ENCODE results near the gene STXBP5L. TPM values are rescaled to one million over a fixed set of nuclear protein-coding genes. Genes with fewer than 3 reads are reported as not detected.

Gene STXBP5L
- total and polyA plus RNA-seq, 2 of the 4 experiments (the other 2 are of a cell fraction) = not detected

DNA sequence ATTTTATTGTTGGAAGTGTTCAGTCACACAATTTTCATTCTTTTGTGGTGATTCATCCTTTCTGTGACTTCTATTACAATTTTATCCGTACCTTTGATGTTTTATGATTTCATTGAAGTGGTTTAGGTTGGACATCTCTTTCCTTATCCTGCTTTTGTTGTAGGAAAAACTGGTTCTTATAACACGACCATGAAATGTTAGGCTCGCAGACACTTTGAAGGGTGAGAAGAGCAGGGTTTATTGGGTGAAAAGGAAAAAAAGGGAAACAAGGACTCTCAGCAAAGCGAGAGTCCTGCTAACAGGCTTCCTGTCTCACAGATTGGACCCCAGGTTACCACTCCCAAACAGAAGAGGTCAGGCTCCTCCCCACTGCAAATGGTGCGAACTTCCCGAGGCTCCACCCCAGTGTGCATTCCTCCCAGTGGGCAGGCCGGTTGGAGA lies 257.4 kb downstream of the STXBP5L start:
- no peaks in the 10 kb centered on the region for H3K36me3 ChIP-seq (ENCODE audit: control insufficient read depth, insufficient read depth, low read length)
- no peak overlapping the region for H4K8ac ChIP-seq (ENCODE audit: low read depth in 2 of 2, low read length in 2 of 2)
- H4K20me1 ChIP-seq (ENCODE audit: insufficient read depth, low read length) = no peaks in the 10 kb centered on the region
- H2BK15ac ChIP-seq (ENCODE audit: low read depth, low read length) = no peak overlapping the region
- H3K18ac ChIP-seq (ENCODE audit: low read depth, low read length) = no peak overlapping the region
- H3K9me1 ChIP-seq (ENCODE audit: insufficient read depth, low read length) = no peaks in the 10 kb centered on the region
- H2BK120ac ChIP-seq (ENCODE audit: low read depth, low read length) = no peak overlapping the region
- no peak overlapping the region for H3K27ac ChIP-seq (ENCODE audit: insufficient read depth, low read length)
- no peak overlapping the region for H3K23ac ChIP-seq (ENCODE audit: low read depth, low read length)
- no peak for TF ChIP-seq MAFK (IDR thresholded peaks at IDR 0.05; ENCODE audit: low read depth, low read length)
- no peak for TF ChIP-seq FOS (IDR thresholded peaks at IDR 0.05; ENCODE audit: low read depth, low read length)
- TF ChIP-seq, protein P1, sequence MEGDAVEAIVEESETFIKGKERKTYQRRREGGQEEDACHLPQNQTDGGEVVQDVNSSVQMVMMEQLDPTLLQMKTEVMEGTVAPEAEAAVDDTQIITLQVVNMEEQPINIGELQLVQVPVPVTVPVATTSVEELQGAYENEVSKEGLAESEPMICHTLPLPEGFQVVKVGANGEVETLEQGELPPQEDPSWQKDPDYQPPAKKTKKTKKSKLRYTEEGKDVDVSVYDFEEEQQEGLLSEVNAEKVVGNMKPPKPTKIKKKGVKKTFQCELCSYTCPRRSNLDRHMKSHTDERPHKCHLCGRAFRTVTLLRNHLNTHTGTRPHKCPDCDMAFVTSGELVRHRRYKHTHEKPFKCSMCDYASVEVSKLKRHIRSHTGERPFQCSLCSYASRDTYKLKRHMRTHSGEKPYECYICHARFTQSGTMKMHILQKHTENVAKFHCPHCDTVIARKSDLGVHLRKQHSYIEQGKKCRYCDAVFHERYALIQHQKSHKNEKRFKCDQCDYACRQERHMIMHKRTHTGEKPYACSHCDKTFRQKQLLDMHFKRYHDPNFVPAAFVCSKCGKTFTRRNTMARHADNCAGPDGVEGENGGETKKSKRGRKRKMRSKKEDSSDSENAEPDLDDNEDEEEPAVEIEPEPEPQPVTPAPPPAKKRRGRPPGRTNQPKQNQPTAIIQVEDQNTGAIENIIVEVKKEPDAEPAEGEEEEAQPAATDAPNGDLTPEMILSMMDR (conservative IDR thresholded peaks at IDR 0.05; ENCODE audit: low read depth, low read length) = no peak
- no peak for TF ChIP-seq CEBPB (IDR thresholded peaks at IDR 0.05; ENCODE audit: low read depth, low read length)
- TF ChIP-seq SMC3 (IDR thresholded peaks at IDR 0.05; ENCODE audit: low read depth, low read length) = no peak
- TF ChIP-seq NFE2L2 (IDR thresholded peaks at IDR 0.05; ENCODE audit: low read depth, low read length) = no peak
- no peak for TF ChIP-seq MXI1 (IDR thresholded peaks at IDR 0.05; ENCODE audit: borderline replicate concordance, low read depth, low read length)
- TF ChIP-seq POLR2A (IDR thresholded peaks at IDR 0.05; ENCODE audit: low read depth, low read length) = no peak
- no peak for TF ChIP-seq RFX5 (IDR thresholded peaks at IDR 0.05; ENCODE audit: low read depth, low read length)
- no peak for TF ChIP-seq CHD1 (IDR thresholded peaks at IDR 0.05; ENCODE audit: low read depth, low read length)
- no peak for TF ChIP-seq RAD21 (IDR thresholded peaks at IDR 0.05; ENCODE audit: low read length)
- TF ChIP-seq, protein P2, sequence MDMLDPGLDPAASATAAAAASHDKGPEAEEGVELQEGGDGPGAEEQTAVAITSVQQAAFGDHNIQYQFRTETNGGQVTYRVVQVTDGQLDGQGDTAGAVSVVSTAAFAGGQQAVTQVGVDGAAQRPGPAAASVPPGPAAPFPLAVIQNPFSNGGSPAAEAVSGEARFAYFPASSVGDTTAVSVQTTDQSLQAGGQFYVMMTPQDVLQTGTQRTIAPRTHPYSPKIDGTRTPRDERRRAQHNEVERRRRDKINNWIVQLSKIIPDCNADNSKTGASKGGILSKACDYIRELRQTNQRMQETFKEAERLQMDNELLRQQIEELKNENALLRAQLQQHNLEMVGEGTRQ (IDR thresholded peaks at IDR 0.05; ENCODE audit: low read depth, low read length) = no peak
- TF ChIP-seq, protein P3, sequence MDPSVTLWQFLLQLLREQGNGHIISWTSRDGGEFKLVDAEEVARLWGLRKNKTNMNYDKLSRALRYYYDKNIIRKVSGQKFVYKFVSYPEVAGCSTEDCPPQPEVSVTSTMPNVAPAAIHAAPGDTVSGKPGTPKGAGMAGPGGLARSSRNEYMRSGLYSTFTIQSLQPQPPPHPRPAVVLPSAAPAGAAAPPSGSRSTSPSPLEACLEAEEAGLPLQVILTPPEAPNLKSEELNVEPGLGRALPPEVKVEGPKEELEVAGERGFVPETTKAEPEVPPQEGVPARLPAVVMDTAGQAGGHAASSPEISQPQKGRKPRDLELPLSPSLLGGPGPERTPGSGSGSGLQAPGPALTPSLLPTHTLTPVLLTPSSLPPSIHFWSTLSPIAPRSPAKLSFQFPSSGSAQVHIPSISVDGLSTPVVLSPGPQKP (IDR thresholded peaks at IDR 0.05; ENCODE audit: borderline replicate concordance, low read depth, low read length) = no peak
- no peak for TF ChIP-seq MAZ (IDR thresholded peaks at IDR 0.05; ENCODE audit: borderline replicate concordance, low read depth, low read length)
- no peak for TF ChIP-seq RCOR1 (IDR thresholded peaks at IDR 0.05; ENCODE audit: insufficient replicate concordance, low read length)
- TF ChIP-seq BHLHE40 (IDR thresholded peaks at IDR 0.05; ENCODE audit: low read depth, low read length) = no peak
- in situ Hi-C loops (cut with MboI; ENCODE audit: low sequenced_read_pairs) (no loop called here), dilution Hi-C loops (cut with HindIII; ENCODE audit: low sequenced_read_pairs, unreplicated experiment) (no loop called here), intact Hi-C loops (cut with micrococcal nuclease) (no loop called here)
- H2BK20ac ChIP-seq (ENCODE audit: low read depth, low read length) = no peak overlapping the region
- ATAC-seq (ENCODE audit: low read depth) (no peak), DNase-seq (no peak)
- no peaks in the 10 kb centered on the region for H3K27me3 ChIP-seq (ENCODE audit: control insufficient read depth, insufficient read depth, low read length)
- H3K9me3 ChIP-seq (ENCODE audit: control insufficient read depth, insufficient read depth, low read length) = peaks cover 3% of the 10 kb centered on the region; the same call in 1 of the 2 replicates
- ChIA-PET CTCF (no interaction called here), POLR2A (ENCODE audit: unreplicated experiment) (no interaction called here)
- H3K4me3 ChIP-seq (ENCODE audit: insufficient read depth, low read depth, low read length) = no peak overlapping the region
- no peak overlapping the region for H2AK9ac ChIP-seq (replicated peaks; ENCODE audit: low read depth, low read length, poor library complexity)
- no peak overlapping the region for H2BK5ac ChIP-seq (ENCODE audit: low read depth, low read length, poor library complexity, severe bottlenecking)
- no peak overlapping the region for H3K4ac ChIP-seq (ENCODE audit: low read depth, low read length)
- no peak overlapping the region for H3K56ac ChIP-seq (ENCODE audit: extremely low read depth, insufficient read depth, low read length)
- WGBS, 2 experiments (ENCODE audit: extremely low coverage in 2 of 2, insufficient read length in 1 of 2) = 40% methylated on average over 1 of the region's 7 CpGs; no CpG with 5 or more reads in 1 of the 2 experiments
- H2AFZ ChIP-seq (replicated peaks; ENCODE audit: low read length, poor library complexity) = no peak overlapping the region
- no peak overlapping the region for H3K4me2 ChIP-seq (ENCODE audit: low read depth, low read length)
- BruUV-seq (replicated peaks) = no TSS peak
- no peaks in the 10 kb centered on the region for H3K4me1 ChIP-seq (ENCODE audit: control insufficient read depth, insufficient read depth, low read length)
- no peaks in the 10 kb centered on the region for H3K79me1 ChIP-seq (ENCODE audit: low read depth in 1 of 2, low read length in 2 of 2)
- no peak overlapping the region for H4K91ac ChIP-seq (ENCODE audit: insufficient read depth, low read depth, low read length)
- H2AK5ac ChIP-seq (ENCODE audit: low read depth, low read length) = no peak overlapping the region
- no peak overlapping the region for H3K14ac ChIP-seq (replicated peaks; ENCODE audit: low read depth, low read length)
- no peak overlapping the region for H4K5ac ChIP-seq (ENCODE audit: low read depth, low read length)
- no peak overlapping the region for H3K9ac ChIP-seq (ENCODE audit: low read depth, low read length)
